ENCODE results near the gene GPATCH1. TPM values are rescaled to one million over a fixed set of nuclear protein-coding genes. Genes with fewer than 3 reads are reported as not detected.

GPATCH1 gene
- total and polyA plus RNA-seq, 2 of the 13 experiments (the other 11 are each of a cell fraction or from before 2014, with no cell fraction given): 6.8 to 6.9 TPM

DNA sequence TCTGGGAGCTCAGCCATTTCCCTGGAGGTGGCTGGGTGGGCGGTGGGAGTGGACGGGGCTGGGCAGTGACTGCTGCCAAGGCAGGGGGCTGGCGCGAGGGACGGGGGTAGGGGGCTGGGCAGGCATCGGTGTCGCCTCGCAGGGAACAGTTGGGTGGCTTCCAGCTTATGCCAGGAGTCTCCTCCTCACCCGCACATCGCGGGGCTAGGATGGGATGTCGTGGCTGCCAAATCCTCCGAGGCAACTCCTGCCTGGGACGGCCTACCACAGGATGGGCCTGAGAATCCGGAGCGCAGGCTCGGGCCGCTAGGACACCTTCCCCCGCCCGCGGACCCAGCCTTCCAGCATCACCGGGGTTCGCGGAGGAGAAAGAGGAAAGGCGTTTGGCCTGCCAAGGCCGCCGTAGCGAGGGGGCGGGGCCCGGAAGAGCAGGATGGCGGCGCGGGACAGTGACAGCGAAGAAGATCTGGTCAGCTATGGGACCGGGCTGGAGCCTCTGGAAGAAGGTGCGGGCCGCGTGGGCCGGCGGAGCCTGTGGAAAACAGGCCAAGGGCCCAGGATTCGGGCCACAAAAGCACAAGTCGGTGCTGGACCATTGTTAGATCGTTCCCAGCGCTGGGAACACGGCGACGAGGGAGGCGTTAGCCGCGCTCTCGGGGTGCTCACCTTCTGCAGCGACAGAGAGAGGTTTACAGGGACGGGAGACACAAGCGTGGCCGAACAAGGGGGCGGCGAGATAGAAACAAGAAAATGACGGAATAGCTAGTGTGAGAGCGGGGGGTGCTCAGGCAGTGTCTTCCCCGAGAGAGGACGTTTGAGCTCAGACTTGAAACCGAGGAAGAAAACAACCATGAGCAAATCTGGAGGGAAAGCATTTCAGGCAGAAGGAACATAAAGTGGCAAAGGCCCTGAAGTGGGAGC is at the start of gene GPATCH1 (continued):
- TF ChIP-seq, protein P1, sequence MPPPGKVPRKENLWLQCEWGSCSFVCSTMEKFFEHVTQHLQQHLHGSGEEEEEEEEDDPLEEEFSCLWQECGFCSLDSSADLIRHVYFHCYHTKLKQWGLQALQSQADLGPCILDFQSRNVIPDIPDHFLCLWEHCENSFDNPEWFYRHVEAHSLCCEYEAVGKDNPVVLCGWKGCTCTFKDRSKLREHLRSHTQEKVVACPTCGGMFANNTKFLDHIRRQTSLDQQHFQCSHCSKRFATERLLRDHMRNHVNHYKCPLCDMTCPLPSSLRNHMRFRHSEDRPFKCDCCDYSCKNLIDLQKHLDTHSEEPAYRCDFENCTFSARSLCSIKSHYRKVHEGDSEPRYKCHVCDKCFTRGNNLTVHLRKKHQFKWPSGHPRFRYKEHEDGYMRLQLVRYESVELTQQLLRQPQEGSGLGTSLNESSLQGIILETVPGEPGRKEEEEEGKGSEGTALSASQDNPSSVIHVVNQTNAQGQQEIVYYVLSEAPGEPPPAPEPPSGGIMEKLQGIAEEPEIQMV (CRISPR knock-in tag; IDR thresholded peaks at IDR 0.05; ENCODE audit: low read depth): peak; percentile 96
- TF ChIP-seq REPIN1 (CRISPR knock-in tag; IDR thresholded peaks at IDR 0.05; ENCODE audit: borderline replicate concordance, low read depth) (peak; percentile 92), DMTF1 (CRISPR knock-in tag; IDR thresholded peaks at IDR 0.05) (no peak), ZMAT3 (CRISPR knock-in tag; conservative IDR thresholded peaks at IDR 0.05) (0 out of 2 replicates have a peak, but pooled peaks have one; percentile 35), TP53 (CRISPR knock-in tag; conservative IDR thresholded peaks at IDR 0.05) (no peak; the same call in 1 of the 2 replicates), ZNF546 (CRISPR knock-in tag; conservative IDR thresholded peaks at IDR 0.05) (0 out of 2 replicates have a peak, but pooled peaks have one; percentile 52), ZNF576 (CRISPR knock-in tag; IDR thresholded peaks at IDR 0.05) (no peak), SMAD1 (CRISPR knock-in tag; IDR thresholded peaks at IDR 0.05; ENCODE audit: borderline replicate concordance, low read depth) (no peak), EHMT2 (IDR thresholded peaks at IDR 0.05; ENCODE audit: borderline replicate concordance, low read depth, low read length) (no peak), MIER2 (CRISPR knock-in tag; IDR thresholded peaks at IDR 0.05) (0 out of 2 replicates have a peak, but pooled peaks have one; percentile 27), XBP1 (CRISPR knock-in tag; IDR thresholded peaks at IDR 0.05) (no peak), HHEX (CRISPR knock-in tag; IDR thresholded peaks at IDR 0.05) (no peak), RBAK (CRISPR knock-in tag; IDR thresholded peaks at IDR 0.05) (no peak), ARID4A (CRISPR knock-in tag; IDR thresholded peaks at IDR 0.05; ENCODE audit: borderline replicate concordance) (peak; percentile 96), ZNF619 (CRISPR knock-in tag; IDR thresholded peaks at IDR 0.05) (0 out of 2 replicates have a peak, but pooled peaks have one; percentile 90)
- TF ChIP-seq, protein P2, sequence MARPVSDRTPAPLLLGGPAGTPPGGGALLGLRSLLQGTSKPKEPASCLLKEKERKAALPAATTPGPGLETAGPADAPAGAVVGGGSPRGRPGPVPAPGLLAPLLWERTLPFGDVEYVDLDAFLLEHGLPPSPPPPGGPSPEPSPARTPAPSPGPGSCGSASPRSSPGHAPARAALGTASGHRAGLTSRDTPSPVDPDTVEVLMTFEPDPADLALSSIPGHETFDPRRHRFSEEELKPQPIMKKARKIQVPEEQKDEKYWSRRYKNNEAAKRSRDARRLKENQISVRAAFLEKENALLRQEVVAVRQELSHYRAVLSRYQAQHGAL (CRISPR knock-in tag; IDR thresholded peaks at IDR 0.05; ENCODE audit: not compliant biosample characterization): no peak
- TF ChIP-seq, protein P3, sequence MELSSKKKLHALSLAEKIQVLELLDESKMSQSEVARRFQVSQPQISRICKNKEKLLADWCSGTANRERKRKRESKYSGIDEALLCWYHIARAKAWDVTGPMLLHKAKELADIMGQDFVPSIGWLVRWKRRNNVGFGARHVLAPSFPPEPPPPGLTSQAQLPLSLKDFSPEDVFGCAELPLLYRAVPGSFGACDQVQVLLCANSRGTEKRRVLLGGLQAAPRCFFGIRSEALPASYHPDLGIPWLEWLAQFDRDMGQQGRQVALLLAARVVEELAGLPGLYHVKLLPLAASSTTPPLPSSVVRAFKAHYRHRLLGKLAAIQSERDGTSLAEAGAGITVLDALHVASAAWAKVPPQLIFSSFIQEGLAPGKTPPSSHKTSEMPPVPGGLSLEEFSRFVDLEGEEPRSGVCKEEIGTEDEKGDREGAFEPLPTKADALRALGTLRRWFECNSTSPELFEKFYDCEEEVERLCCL (CRISPR knock-in tag; IDR thresholded peaks at IDR 0.05; ENCODE audit: borderline replicate concordance): no peak
